Right kidney (tissue), 1 donor: ENCODE results near the gene PCYT2.
A peak's percentile ranks its signal among the peaks of the same experiment; 100 is the strongest.

Source experiments
- DNase-seq: peaks from one replicate; pipeline ENCODE4 v3.0.0-alpha.2; 2016

The PCYT2 gene

GRCh38 chr17:81901167-81902022, 9.8 kb downstream of the PCYT2 start:
- peak; percentile 44 for DNase-seq

DNA sequence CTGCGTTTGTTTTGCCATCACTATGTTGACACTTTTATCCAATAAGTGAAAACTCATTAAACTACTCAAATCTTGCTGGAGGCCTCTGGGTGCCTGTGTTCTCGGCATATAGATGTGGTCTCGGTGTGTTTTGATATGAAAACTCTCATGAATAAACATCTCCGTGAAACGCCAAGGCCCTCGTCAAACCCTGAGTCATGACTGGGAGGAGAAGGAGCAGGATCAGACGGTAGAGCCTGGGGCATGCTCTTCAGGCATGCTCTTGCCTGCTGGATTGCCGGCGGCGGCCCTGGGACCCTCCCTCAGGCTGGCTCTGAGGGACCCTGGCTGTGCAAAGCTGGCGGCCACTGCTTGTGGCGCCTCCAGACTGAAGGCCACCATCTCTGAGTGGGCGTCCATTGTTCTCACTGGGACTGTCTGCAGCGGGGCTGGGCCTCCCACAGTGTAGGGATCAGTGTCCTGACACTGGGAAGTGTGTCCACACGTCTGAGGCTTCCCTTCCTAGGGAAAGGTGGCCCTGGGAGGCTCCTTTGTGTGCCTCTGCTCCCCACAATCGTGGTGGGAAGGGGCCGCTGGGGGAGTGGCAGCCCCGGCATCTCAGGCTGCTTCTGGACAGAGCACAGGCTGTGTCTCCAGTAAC, 10.9 kb downstream of the PCYT2 start:
- no peak for DNase-seq

DNA sequence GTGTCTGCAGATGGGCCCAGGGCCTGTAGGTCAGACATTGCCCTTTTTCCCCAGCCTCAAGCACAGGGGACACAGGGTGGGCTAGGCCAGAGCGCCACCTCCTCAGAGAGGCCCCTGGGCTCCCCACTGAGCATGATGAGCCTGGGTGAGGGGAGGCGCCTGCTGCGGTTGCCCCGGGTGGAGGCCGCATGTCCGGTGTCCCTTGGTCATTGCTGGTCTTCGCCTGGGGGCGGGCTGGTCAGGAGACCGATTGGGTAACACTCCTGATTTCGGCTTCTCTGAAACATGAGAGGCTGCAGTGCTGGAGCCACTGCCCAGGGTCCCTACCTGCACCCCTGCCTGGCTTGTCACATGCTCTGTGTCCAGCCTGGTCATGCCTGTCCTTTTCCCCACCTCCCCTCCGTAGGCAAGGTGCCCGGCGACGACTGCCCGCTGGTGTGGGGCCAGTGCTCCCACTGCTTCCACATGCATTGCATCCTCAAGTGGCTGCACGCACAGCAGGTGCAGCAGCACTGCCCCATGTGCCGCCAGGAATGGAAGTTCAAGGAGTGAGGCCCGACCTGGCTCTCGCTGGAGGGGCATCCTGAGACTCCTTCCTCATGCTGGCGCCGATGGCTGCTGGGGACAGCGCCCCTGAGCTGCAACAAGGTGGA, 11.6 kb downstream of the PCYT2 start:
- no peak for DNase-seq

GRCh38 chr17:81898885-81899284, 12.3 kb downstream of the PCYT2 start:
- DNase-seq: no peak

GRCh38 chr17:81898029-81898866, 13.0 kb downstream of the PCYT2 start:
- no peak for DNase-seq

GRCh38 chr17:81895400-81895799, 15.8 kb downstream of the PCYT2 start:
- no peak for DNase-seq

GRCh38 chr17:81891303-81891552, 20.0 kb downstream of the PCYT2 start:
- no peak for DNase-seq

GRCh38 chr17:81890447-81891302, 20.5 kb downstream of the PCYT2 start:
- DNase-seq: no peak

GRCh38 chr17:81889602-81890001, 21.6 kb downstream of the PCYT2 start:
- DNase-seq: no peak

GRCh38 chr17:81888988-81889595, 22.1 kb downstream of the PCYT2 start:
- no peak for DNase-seq

DNA sequence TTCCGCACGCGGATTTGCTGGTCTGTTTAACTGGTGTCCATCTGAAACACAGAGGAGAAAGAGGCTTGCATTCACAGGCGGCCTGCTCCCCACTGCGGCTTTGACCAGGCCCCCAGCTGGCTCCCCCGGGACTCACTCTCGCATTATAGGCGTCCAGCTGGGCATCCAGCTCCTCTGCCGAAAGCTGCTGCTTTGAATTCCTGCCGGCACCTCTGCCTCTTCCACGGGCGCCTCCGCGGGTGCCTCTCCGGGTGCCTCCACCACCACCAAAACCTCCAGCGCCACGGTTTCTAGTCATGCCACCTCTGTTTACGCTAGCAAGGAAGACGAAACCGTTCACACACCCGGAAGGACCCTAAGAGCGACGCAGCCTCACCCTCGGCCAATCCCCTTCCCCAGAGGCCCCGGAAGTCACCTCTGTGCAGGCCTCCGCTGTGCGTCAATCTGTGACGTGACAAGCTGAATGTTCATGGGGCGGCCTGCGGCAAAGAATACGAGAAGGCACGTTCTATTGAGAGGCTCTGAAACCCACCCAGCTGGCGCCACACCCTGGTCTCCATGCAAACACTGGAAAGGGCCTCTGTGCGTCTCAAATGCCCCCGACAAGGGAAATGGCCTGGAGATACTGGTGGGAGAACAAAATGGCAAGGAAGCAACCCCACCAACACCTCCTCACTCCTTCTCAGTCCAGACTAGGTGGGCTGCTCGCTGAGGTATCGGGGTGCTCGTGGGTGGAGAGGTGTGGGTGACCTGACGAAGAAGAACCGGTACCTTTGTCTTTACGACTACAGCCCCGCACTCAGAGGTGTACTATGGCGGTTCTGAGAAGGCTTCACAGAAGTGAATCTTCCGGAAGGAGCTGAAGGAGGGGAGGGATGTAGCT, 22.9 kb downstream of the PCYT2 start:
- DNase-seq: no peak

DNA sequence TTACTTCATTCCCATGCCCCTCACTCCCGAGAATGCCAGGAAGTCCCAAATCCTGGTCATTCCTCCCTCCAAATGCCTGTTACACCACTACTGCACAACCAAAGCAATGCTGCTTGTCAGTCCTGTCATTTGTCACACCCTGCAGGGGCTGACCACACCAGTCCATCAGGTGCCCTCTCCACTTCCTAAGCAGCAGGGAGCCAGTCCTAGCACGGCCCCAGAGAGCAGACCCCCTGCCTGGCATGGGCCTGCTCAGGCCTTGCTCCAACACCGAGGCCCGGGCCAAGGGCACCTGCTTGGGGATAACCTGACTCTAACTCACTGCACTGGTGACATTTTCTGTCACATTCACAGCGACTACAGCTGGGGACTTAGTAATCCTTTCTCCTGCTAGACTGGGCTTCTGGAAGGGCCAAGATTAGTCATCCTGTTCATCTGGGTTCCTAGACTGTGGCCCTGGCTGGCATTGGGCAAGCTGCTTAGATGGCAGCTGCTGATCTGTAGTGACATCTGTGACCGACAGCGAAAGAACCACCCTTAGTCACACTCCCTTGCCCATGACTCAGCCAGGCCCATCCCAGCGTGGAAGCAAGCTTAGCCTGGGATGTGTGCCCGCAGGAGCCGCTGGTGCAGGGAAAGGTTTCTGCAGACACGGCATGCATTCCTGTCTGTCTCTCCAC, 25.2 kb downstream of the PCYT2 start:
- DNase-seq: no peak

DNA sequence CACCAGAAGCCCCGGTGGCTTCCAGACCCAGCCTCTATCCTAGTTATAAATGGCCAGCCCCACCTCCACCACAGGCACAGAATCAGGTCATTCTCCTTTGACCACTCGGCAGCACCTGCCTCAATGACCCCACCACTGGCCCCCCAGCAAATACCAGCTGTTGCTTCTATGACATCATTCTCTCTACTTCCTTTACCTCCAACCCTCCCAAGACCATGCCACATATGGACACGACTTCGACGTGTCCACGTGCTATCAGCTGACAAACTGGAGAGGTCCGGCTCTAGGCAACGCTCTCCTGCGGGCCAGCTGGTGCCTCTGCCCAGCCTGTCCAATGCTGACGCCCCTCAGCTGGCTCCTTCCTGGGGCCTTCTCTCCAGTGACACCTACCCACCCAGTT, 25.7 kb downstream of the PCYT2 start:
- DNase-seq: no peak

DNA sequence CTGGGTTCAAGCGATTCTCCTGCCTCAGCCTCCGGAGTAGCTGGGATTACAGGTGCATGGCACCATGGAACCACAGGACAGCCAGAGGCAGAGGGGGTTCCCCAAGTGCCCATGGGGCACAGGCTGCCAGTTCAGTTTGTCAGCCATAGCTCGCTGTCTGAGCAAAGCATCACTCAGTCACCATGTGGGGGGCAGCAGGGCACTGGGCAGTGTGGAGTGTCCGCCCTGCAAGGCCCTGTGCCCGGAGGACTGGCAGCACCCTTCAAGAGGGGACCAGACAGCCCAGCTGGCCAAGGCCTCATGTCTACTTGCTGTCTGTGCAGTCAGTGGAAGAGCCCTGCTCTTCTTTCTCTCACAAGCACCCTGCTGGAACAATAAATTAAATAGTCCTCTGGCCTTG, 26.2 kb downstream of the PCYT2 start:
- no peak for DNase-seq

GRCh38 chr17:81884520-81884919, 26.7 kb downstream of the PCYT2 start:
- DNase-seq: no peak

GRCh38 chr17:81879121-81879520, 32.1 kb downstream of the PCYT2 start:
- no peak for DNase-seq

GRCh38 chr17:81878294-81878693, 32.9 kb downstream of the PCYT2 start:
- DNase-seq: no peak

DNA sequence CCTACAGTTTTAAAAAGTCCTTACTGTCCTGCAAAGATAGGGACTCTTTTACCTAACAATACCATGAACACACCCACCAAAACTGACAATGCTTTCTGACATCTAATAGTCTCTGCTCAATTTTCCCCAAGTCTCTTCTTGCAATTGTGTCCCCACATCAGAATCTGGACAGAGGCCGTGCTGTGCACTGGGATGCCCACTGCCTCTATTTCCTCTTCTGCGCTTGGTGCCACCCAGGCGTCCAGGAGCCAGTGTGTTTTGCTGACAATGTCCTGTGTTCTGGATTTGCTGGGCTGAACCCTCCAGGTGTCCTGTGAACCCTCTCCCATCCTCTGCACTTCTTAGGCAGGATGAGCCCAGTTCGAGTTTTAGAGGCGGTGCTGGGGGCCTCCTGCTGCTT, 33.6 kb downstream of the PCYT2 start:
- no peak for DNase-seq

- peak; percentile 91 for DNase-seq
Observed at GRCh38 chr17:81871387-81872230, 39.6 kb downstream of the PCYT2 start.
